ENCODE results near the gene DLGAP1.

- no peak for TF ChIP-seq SUZ12 (IDR thresholded peaks at IDR 0.05; ENCODE audit: extremely low read depth, insufficient read depth, insufficient read length)
- TF ChIP-seq YY1 (IDR thresholded peaks at IDR 0.05; ENCODE audit: insufficient read depth, insufficient read length) = no peak
These were observed 469.4 kb downstream of the DLGAP1 start for GRCh38 chr18:3985664-3986063.
